H9 (cell line): ENCODE data around the gene TRPM2. TPM values are rescaled to one million over a fixed set of nuclear protein-coding genes. Genes with fewer than 3 reads are reported as not detected.

ENCODE experiments used
- DNase-seq: peaks from one replicate; pipeline ENCODE4 v3.0.0-alpha.2; 2017
- H2AFZ ChIP-seq: one replicate; pipeline ENCODE4 v1.6.1; 2013; ENCODE audit warnings: mild to moderate bottlenecking, low read length, control low read depth, moderate library complexity
- H2AK5ac ChIP-seq: 2 replicates; pipeline ENCODE4 v1.6.1; 2013; ENCODE audit warnings: low read length, control low read depth, mixed read lengths; ENCODE audit not compliant: insufficient read length
- H2BK120ac ChIP-seq: one replicate; pipeline ENCODE4 v1.6.1; 2013; ENCODE audit warnings: low read depth, mild to moderate bottlenecking, low read length, control low read depth, inconsistent platforms; ENCODE audit not compliant: poor library complexity, severe bottlenecking
- H2BK12ac ChIP-seq: 2 replicates; pipeline ENCODE4 v1.6.1; 2013; ENCODE audit warnings: low read length, control low read depth, mixed read lengths, low read depth; ENCODE audit not compliant: insufficient read length
- H2BK15ac ChIP-seq: 2 replicates; pipeline ENCODE4 v1.6.1; 2013; ENCODE audit warnings: low read depth, low read length, control low read depth
- H2BK20ac ChIP-seq: one replicate; pipeline ENCODE4 v1.6.1; 2013; ENCODE audit warnings: low read depth, mild to moderate bottlenecking, low read length, control low read depth, inconsistent platforms; ENCODE audit not compliant: poor library complexity, severe bottlenecking
- H2BK5ac ChIP-seq: 2 replicates; pipeline ENCODE4 v1.6.1; 2013; ENCODE audit warnings: low read length, control low read depth, mixed read lengths; ENCODE audit not compliant: insufficient read length
- H3K14ac ChIP-seq: 2 replicates; pipeline ENCODE4 v1.6.1; 2013; ENCODE audit warnings: low read length, control low read depth; ENCODE audit not compliant: insufficient read depth
- H3K18ac ChIP-seq: 2 replicates; pipeline ENCODE4 v1.6.1; 2013; ENCODE audit warnings: low read depth, mild to moderate bottlenecking, mixed read lengths, low read length, control low read depth; ENCODE audit not compliant: insufficient read length
- H3K23ac ChIP-seq: 2 replicates; pipeline ENCODE4 v1.6.1; 2013; ENCODE audit warnings: low read length, control low read depth, mixed read lengths, low read depth; ENCODE audit not compliant: insufficient read length
- H3K23me2 ChIP-seq: 2 replicates; pipeline ENCODE4 v1.6.1; 2013; ENCODE audit warnings: low read depth, mild to moderate bottlenecking, mixed read lengths, low read length, control low read depth; ENCODE audit not compliant: insufficient read length, poor library complexity, severe bottlenecking
- H3K27ac ChIP-seq: 2 replicates; pipeline ENCODE4 v1.5.1; 2013; ENCODE audit warnings: low read length, control low read depth, mixed read lengths, low read depth; ENCODE audit not compliant: insufficient read length
- H3K27me3 ChIP-seq: 2 replicates; pipeline ENCODE4 v1.6.1; 2013; ENCODE audit warnings: low read length, control low read depth, inconsistent platforms; ENCODE audit not compliant: insufficient read depth
- H3K4ac ChIP-seq: 2 replicates; pipeline ENCODE4 v1.6.1; 2013; ENCODE audit warnings: low read depth, mild to moderate bottlenecking, control low read depth, inconsistent platforms, low read length, moderate library complexity
- H3K4me1 ChIP-seq: 2 replicates; pipeline ENCODE4 v1.6.1; 2013; ENCODE audit warnings: low read length, control low read depth, inconsistent platforms; ENCODE audit not compliant: insufficient read depth
- H3K4me2 ChIP-seq: 2 replicates; pipeline ENCODE4 v1.6.1; 2013; ENCODE audit warnings: low read length, control low read depth, mixed read lengths; ENCODE audit not compliant: insufficient read length, insufficient read depth
- H3K56ac ChIP-seq: 2 replicates; pipeline ENCODE4 v1.6.1; 2013; ENCODE audit warnings: low read depth, mild to moderate bottlenecking, mixed read lengths, low read length, control low read depth; ENCODE audit not compliant: insufficient read length
- H3K79me1 ChIP-seq: 2 replicates; pipeline ENCODE4 v1.6.1; 2013; ENCODE audit warnings: low read depth, mild to moderate bottlenecking, moderate library complexity, low read length, control low read depth, inconsistent platforms; ENCODE audit not compliant: insufficient read depth, poor library complexity, severe bottlenecking
- H3K79me2 ChIP-seq: 2 replicates; pipeline ENCODE4 v1.6.1; 2013; ENCODE audit warnings: low read length, control low read depth, inconsistent platforms; ENCODE audit not compliant: insufficient read depth
- H3K9ac ChIP-seq: 2 replicates; pipeline ENCODE4 v1.6.1; 2013; ENCODE audit warnings: low read length, control low read depth, mixed read lengths; ENCODE audit not compliant: insufficient read length; ENCODE audit errors: extremely low read depth
- H3K9me3 ChIP-seq: one replicate; pipeline ENCODE4 v1.6.1; 2013; ENCODE audit warnings: low read depth, low read length, inconsistent platforms; ENCODE audit not compliant: control insufficient read depth
- H3T11ph ChIP-seq: one replicate; pipeline ENCODE4 v1.6.1; 2013; ENCODE audit warnings: mild to moderate bottlenecking, low read length, control low read depth, inconsistent platforms
- H4K20me1 ChIP-seq: one replicate; pipeline ENCODE4 v1.6.1; 2013; ENCODE audit not compliant: control insufficient read depth, insufficient read length, insufficient read depth
- H4K5ac ChIP-seq: 2 replicates; pipeline ENCODE4 v1.6.1; 2013; ENCODE audit warnings: low read depth, mild to moderate bottlenecking, mixed read lengths, low read length, control low read depth; ENCODE audit not compliant: insufficient read length
- H4K8ac ChIP-seq: replicated peaks from 2 replicates; pipeline ENCODE4 v1.6.1; 2013; ENCODE audit warnings: low read length, control low read depth, mixed read lengths, low read depth; ENCODE audit not compliant: insufficient read length
- H4K91ac ChIP-seq: 2 replicates; pipeline ENCODE4 v1.6.1; 2013; ENCODE audit warnings: low read depth, mild to moderate bottlenecking, moderate library complexity, mixed read lengths, low read length, control low read depth; ENCODE audit not compliant: insufficient read length
- H3K27ac Mint-ChIP-seq, 3 experiments: 2 replicates in 2 of 3; 3 replicates in 1 of 3; pipeline ENCODE4 v1.8.0; 2020 to 2021; ENCODE audit warnings: mixed read lengths in 3 of 3, mild to moderate bottlenecking in 1 of 3, moderate library complexity in 1 of 3
- H3K27me3 Mint-ChIP-seq: 2 replicates; pipeline ENCODE4 v1.8.0; 2021; ENCODE audit warnings: low read depth, mild to moderate bottlenecking, moderate library complexity, mixed read lengths
- H3K36me3 Mint-ChIP-seq, 3 experiments: 2 replicates in 2 of 3; 3 replicates in 1 of 3; pipeline ENCODE4 v1.8.0; 2020 to 2021; ENCODE audit warnings: low read depth in 3 of 3, mixed read lengths in 3 of 3; ENCODE audit not compliant: insufficient read depth in 1 of 3
- H3K4me1 Mint-ChIP-seq, 2 experiments: 2 replicates each; pipeline ENCODE4 v1.8.0; 2020; ENCODE audit warnings: mixed read lengths in 2 of 2
- H3K4me3 Mint-ChIP-seq, 2 experiments: 2 replicates in 1 of 2; 3 replicates in 1 of 2; pipeline ENCODE4 v1.8.0; 2020 to 2021; ENCODE audit warnings: mild to moderate bottlenecking in 2 of 2, mixed read lengths in 2 of 2, moderate library complexity in 1 of 2
- H3K9me3 Mint-ChIP-seq, 2 experiments: 2 replicates in 1 of 2; 3 replicates in 1 of 2; pipeline ENCODE4 v1.8.0; 2020; ENCODE audit warnings: mild to moderate bottlenecking in 2 of 2, mixed read lengths in 2 of 2, moderate library complexity in 1 of 2
- CTCF ChIP-seq: fragments of 200-600 bp; sonication (generic); conservative IDR thresholded peaks from 3 replicates; pipeline ENCODE4 v1.8.0; 2021; ENCODE audit warnings: antibody characterized with exemption, mild to moderate bottlenecking
- WGBS: extraction: QIAGEN DNeasy Blood & Tissue Kit; methylation state at CpG from one replicate; pipeline ENCODE4 v1.1.7; 2013; ENCODE audit warnings: missing lambda C conversion rate, low lambda C conversion rate, mixed read lengths; ENCODE audit not compliant: insufficient read length; ENCODE audit errors: extremely low coverage; 5-methylcytosine and 5-hydroxymethylcytosine counted together
- total RNA-seq: library from RNA; stranded (reverse); gene quantifications from 2 replicates; pipeline ENCODE4 v1.2.1, GENCODE V29; 2021

Gene TRPM2
- total RNA-seq, 1 experiment from 2014 or later, result 0.68 TPM

DNA sequence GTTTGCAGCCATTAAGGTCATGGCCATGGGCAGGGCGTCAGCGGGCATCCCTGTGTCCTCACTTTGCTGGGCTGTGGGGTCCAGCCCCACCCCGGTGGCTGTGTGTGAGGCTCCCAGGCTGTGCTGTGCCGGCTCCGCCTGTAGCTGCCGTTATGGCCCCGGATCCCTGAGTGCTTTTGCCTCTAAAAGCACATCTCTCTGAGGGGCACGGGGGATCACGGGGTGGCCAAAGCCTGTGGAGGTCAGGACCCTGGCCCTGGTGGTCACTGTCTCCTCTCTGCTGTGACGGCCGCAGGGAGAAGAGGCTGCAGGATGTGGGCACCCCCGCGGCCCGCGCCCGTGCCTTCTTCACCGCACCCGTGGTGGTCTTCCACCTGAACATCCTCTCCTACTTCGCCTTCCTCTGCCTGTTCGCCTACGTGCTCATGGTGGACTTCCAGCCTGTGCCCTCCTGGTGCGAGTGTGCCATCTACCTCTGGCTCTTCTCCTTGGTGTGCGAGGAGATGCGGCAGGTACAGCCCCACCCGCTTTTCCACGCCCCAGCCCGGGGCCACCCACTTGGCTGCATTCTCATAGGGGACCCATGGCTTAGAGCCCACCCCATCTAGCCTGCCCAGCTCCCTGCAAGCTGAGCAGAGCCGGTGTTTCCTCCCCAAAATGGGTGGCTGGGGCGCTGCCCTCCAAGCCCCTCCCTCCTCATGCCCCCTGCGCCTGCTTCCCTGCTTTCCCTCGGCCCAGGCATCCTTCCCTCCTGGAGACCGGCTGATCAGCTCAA is 48.2 kb downstream of the TRPM2 start:
- no peak overlapping the region for H3K27ac Mint-ChIP-seq
- Histone ChIP-seq H3K79me1 (no peaks in the 10 kb centered on the region), H3K9me3 (no peaks in the 10 kb centered on the region), H3T11ph (no peak overlapping the region), H2BK5ac (no peak overlapping the region), H3K79me2 (no peaks in the 10 kb centered on the region), H2BK20ac (no peak overlapping the region), H4K91ac (no peak overlapping the region), H3K4me2 (no peak overlapping the region), H2BK120ac (no peak overlapping the region), H2BK15ac (no peak overlapping the region), H3K23ac (no peak overlapping the region), H3K23me2 (no peaks in the 10 kb centered on the region), H3K14ac (no peak overlapping the region), H4K20me1 (no peaks in the 10 kb centered on the region), H3K56ac (no peak overlapping the region), H2BK12ac (no peak overlapping the region), H4K5ac (no peak overlapping the region), H3K18ac (no peak overlapping the region), H3K9ac (no peak overlapping the region), H3K4ac (no peak overlapping the region), H3K27ac (no peak overlapping the region), H2AK5ac (no peak overlapping the region), H3K27me3 (no peaks in the 10 kb centered on the region), H2AFZ (no peak overlapping the region), H4K8ac (no peak overlapping the region), H3K4me1 (no peaks in the 10 kb centered on the region)
- no peak for TF ChIP-seq CTCF
- no CpG with 5 or more reads among the region's 32 CpGs for WGBS
- H3K36me3 Mint-ChIP-seq, result peaks cover 0 to 2% (median 0%) of the 10 kb centered on the region in 3 experiments; a peak in 1 of 7 replicates
- H3K4me3 Mint-ChIP-seq, result no peak overlapping the region
- peaks cover 6 to 9% of the 10 kb centered on the region in 2 experiments; a peak in 4 of 5 replicates for H3K9me3 Mint-ChIP-seq
- no peaks in the 10 kb centered on the region for H3K4me1 Mint-ChIP-seq
- H3K27me3 Mint-ChIP-seq, result no peaks in the 10 kb centered on the region
- no peak for DNase-seq
